Measurements from ENCODE around the gene DPY19L3.
"Not testable (repeated sequence)": the region's sequence is repeated elsewhere in the genome, so short reads cannot be mapped to it uniquely, and the experiment has no call there.

The DPY19L3 gene, protein sequence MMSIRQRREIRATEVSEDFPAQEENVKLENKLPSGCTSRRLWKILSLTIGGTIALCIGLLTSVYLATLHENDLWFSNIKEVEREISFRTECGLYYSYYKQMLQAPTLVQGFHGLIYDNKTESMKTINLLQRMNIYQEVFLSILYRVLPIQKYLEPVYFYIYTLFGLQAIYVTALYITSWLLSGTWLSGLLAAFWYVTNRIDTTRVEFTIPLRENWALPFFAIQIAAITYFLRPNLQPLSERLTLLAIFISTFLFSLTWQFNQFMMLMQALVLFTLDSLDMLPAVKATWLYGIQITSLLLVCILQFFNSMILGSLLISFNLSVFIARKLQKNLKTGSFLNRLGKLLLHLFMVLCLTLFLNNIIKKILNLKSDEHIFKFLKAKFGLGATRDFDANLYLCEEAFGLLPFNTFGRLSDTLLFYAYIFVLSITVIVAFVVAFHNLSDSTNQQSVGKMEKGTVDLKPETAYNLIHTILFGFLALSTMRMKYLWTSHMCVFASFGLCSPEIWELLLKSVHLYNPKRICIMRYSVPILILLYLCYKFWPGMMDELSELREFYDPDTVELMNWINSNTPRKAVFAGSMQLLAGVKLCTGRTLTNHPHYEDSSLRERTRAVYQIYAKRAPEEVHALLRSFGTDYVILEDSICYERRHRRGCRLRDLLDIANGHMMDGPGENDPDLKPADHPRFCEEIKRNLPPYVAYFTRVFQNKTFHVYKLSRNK

DNA sequence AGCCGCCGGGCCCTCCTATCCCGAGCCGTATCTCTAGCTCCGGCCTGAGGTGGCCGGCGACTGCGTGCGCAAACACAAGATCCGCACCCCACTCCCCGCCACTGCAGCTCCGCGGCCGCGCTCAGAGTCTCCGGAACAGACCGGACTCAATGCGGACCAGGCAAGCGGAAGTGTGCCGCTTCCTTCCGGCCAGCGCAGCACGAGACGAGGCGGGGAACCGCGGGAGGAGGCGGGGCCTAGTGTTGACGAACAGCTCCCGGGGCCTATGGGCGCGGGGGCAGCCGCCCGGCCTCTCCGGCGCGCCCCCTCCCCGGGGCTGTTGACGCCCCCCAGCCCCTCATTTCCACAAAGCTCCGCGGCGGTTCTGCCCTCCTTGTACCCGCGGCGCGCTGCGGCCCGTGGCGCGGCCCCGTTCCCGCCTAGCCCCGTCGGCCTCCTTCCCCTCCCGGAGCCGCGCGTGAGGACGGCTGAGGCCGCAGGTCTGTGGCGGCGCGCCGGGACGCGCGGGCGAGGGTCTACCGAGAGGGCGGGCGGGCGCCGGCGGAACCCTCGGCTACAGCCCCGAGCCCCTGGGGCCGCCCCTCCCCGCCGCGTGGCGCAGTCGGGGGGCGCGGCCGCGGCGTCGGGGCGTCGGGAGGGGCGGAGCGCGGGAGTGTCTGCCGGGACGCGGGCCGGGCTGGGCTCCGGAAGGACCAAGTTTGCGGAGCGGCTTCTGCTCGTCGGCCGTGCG, at the start of gene DPY19L3:
Gene DPY19L3, plus strand, starts transcription at position 340 of the 730 bp plus-strand sequence. CDS start 2,484 bp downstream, outside the sequence.
- in situ Hi-C loops (cut with MboI; ENCODE audit: low sequenced_read_pairs), result no loop called here

DNA sequence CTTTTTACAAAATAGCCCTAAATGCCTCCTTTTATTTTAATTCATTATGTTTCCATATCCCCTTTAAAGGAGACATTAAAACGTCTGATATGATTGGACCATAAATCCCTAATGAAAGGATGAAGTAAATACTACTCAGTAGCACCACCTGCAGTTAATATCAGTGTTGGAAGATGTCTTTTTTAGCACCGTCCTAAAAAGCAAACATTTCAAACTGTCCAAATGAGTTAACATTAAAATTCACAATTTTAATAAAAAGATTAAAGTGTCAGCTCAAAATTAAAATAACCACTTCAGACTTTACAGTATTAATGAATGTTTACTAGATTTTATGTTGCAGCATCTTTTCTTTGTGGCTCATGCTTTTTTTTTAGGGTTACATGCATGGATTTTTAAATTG, 47.9 kb upstream of the DPY19L3 start:
- in situ Hi-C loops (cut with MboI; ENCODE audit: low sequenced_read_pairs), result no loop called here

DNA sequence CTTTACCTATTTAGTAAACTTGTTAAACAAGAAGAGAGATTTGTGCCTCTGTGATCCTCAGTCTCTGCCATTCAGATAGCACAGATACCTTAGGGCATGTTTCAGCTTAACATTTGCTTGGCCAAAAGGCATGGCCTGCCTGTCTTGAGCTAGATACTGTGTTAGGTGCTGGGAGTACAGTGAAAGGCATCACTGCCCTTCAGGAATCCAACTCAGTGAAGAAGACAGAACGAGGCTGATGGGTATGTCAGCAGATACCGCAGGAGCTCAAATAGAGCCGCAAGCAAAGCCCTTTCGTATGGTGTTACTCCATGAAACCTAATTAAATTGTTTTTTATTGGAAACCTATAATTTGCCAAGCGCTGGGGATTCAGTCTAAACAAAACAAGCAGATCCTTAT, 47.2 kb upstream of the DPY19L3 start:
- in situ Hi-C loops (cut with MboI; ENCODE audit: low sequenced_read_pairs), result no loop called here

DNA sequence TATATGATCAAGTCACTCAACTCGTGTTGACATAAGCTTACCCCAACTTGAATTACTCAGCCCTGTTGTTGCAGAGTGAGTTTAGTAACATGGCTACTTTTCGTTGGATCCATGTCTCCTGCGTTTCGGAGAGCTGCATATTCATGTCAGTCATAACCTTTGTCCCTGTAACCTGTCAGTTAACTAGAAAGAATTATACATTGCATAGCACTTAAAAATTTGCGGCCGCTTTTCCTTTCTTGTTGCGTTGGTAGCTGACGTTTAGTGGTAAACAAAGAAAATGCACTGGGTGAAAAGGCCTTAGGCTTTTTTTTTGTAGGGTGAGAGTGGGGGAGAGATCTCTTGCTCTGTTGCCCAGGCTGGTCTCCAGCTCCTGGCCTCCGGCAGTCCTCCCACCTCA, 46.0 kb upstream of the DPY19L3 start:
- in situ Hi-C loops (cut with MboI; ENCODE audit: low sequenced_read_pairs), result no loop called here

DNA sequence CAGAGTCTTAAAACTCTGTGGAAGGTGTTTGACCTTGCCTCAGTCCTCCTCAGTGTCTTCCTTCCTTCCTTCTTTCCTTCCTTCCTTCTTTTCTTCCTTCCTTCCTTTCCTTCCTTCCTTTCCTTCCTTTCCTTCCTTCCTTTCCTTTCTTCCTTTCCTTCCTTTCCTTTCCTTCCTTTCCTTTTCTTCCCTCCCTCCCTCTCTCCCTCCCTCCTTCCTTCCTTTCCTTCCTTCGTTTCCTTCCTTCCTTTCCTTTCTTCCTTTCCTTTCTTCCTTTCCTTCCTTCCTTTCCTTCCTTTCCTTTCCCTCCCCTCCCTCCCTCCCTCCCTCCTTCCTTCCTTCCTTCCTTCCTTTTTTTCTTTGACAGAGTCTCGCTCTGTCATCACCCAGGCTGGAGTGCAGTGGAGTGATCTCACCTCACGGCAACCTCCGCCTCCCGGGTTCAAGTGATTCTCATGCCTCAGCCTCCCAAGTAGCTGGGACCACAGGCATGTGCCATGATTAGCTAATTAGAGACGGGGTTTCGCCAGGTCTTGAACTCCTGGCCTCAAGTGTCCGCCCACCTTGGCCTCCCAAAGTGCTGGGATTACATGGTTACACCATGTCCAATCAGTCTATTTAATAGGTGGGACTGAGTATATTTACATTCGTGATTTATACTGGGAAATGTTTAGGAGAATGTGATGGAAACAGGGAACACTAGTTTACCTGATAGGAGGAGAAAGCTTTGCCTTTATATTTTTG, 43.8 kb upstream of the DPY19L3 start:
- in situ Hi-C loops (cut with MboI; ENCODE audit: low sequenced_read_pairs), result no loop called here

DNA sequence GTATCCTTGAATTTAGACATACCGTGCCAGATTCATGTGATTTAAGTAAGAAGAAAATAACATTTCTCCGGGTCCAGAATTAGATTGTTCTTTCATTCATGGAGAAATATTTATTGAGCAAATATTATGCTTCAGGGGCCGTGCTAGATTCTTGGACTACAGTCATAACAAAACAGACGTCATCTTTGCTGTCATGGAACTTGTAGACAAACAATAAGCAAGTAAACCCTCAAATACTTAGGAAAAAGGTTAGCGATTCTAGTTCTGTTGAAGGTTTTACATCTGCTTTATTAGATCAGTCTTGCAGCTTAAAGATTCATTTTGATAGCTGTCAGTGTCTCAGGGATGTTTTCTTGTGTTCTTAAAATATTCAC, 43.3 kb upstream of the DPY19L3 start:
- in situ Hi-C loops (cut with MboI; ENCODE audit: low sequenced_read_pairs), result no loop called here

- in situ Hi-C loops (cut with MboI; ENCODE audit: low sequenced_read_pairs), result no loop called here
Measured at GRCh38 chr19:32363175-32363574, 42.4 kb upstream of the DPY19L3 start.

- in situ Hi-C loops (cut with MboI; ENCODE audit: low sequenced_read_pairs), result no loop called here
Measured at GRCh38 chr19:32363632-32364031, 41.9 kb upstream of the DPY19L3 start.

GRCh38 chr19:32364040-32364439, 41.5 kb upstream of the DPY19L3 start:
- in situ Hi-C loops (cut with MboI; ENCODE audit: low sequenced_read_pairs), result no loop called here

- in situ Hi-C loops (cut with MboI; ENCODE audit: low sequenced_read_pairs), result no loop called here
Measured at GRCh38 chr19:32367063-32367462, 38.5 kb upstream of the DPY19L3 start.

DNA sequence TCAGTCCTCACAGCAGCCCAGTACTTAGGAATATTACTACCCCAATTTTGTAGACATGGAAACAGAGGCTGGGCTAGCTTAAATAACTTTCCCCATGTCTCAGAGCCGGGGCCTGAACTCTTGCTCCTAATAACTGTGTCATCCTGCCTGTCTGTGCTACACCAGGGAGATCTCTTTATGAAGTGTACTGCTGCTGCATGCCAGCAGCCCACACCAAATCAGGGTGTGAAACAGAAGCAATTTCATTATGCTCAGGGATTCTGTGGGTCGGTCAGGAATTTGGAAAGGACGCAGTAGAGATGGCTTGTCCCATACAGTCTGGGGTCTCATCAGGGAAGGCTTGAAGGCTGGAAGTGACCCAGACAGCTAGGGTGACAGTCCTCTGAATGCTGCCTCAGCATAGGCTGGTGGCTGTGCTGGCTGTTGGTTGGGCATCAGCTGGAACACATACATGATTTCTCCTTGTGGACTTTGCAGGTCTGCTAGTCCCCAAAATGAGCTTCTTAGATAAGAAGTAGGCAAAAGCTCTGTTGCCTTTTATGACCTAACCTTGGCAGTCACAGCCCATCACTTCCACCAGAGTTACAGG, 37.5 kb upstream of the DPY19L3 start:
- in situ Hi-C loops (cut with MboI; ENCODE audit: low sequenced_read_pairs), result no loop called here

DNA sequence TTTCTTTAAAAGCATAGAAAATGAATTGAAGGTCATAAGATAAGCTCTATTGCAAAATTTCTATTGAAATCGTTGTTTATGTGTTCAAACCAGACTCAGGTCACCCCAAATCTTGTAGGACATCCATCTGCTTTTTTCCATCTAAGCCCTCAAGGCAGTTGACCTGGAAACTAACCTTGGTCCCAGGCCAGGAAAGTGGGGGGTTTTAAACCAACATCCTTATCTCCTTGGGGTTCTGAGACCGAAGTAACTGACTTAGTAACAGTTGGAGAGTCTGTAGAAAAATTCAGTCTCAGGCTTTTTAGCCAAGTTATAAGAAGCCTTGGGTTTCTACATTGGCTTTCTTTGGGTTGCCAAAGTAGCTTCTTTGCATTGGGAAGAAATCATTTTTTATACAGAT, 36.8 kb upstream of the DPY19L3 start:
- in situ Hi-C loops (cut with MboI; ENCODE audit: low sequenced_read_pairs), result no loop called here

- in situ Hi-C loops (cut with MboI; ENCODE audit: low sequenced_read_pairs), result no loop called here
Measured at GRCh38 chr19:32372726-32373517, 32.6 kb upstream of the DPY19L3 start.

DNA sequence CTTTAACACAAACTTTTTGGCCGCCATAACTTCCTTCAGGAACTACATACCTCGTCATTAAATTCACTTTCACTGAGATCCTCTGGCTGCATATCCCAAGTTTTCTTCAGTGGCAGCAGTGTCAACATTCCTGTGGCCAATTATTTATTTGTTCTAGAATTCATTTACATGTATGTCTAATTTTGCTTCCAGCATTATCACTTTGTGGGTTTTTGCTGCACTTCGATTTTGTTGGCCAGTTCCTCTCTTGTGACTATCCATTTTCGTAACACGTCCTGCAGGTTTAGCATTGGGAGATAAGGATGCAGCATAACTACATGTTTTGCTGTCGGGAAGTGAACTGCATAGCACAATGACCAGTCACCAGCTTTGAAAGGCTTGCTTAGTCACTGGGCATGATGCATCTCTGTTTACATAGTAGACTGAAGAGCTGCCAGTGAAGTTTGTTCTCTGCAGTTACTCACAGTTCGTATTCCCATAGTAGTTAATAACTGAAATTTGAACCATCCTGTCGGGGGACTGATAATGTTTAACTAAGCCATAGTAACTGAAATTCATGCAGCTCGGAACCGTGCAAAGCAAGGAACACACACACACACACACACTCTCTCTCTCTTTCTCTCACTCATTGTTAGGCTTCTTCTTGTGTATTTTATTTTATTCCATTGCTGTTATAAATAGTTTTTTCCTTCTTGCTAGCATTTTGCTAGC, 31.8 kb upstream of the DPY19L3 start:
- in situ Hi-C loops (cut with MboI; ENCODE audit: low sequenced_read_pairs), result no loop called here

DNA sequence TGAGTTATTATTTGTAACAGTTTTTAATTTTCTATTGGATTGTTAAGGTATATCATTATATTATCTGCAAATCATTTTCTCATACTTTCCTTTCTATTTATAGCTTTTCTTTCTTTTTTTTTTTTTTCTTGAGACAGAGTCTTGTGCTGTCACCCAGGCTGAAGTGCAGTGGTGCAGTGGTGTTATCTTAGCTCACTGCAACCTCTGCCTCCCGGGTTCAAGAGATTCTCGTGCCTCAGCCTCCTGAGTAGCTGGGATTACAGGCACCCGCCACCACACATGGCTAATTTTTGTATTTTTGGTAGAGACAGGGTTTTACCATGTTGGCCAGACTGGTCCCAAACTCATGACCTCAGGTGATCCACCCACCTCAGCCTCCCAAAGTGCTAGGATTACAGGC, 31.2 kb upstream of the DPY19L3 start:
- in situ Hi-C loops (cut with MboI; ENCODE audit: low sequenced_read_pairs), result not testable (repeated sequence)

DNA sequence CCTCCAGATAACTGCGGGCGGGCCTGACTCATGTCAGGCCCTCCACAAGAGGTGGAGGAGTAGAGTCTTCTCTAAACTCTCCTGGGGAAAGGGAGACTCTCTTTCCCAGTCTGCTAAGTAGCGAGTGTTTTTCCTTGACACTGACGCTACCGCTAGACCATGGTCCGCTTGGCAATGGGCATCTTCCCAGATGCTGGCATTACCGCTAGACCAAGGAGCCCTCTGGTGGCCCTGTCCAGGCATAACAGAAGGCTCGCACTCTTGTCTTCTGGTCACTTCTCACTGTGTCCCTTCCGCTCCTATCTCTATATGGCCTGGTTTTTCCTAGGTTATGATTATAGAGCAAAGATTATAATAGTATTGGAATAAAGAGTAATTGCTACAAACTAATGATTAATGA, 28.5 kb upstream of the DPY19L3 start:
- in situ Hi-C loops (cut with MboI; ENCODE audit: low sequenced_read_pairs), result not testable (repeated sequence)

DNA sequence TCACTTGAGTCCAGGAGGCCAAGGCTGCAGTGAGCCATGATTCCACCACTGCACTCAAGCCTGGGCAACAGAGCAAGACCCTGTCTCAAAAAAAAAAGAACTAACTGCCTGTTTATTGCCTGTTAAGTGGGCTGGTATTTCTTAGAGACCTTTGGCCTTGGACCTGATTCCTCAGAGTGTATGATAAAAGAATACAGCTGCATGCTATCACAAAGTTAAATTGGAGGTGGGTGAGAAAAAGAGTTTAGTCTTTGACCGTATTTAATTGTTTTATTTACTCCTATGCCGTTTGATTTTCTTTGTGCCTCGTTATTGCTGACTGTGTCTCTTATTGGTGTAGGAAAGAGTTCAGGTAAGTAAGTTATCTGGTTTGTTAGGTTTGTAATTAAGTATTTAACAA, 25.3 kb upstream of the DPY19L3 start:
- in situ Hi-C loops (cut with MboI; ENCODE audit: low sequenced_read_pairs), result no loop called here

- in situ Hi-C loops (cut with MboI; ENCODE audit: low sequenced_read_pairs), result no loop called here
Measured at GRCh38 chr19:32387701-32388392, 17.7 kb upstream of the DPY19L3 start.
